ENCODE data around the gene TFCP2.

TFCP2 gene

GRCh38 chr12:51051787-51052186 is 121.1 kb downstream of the TFCP2 start:
- TF ChIP-seq, protein P1, sequence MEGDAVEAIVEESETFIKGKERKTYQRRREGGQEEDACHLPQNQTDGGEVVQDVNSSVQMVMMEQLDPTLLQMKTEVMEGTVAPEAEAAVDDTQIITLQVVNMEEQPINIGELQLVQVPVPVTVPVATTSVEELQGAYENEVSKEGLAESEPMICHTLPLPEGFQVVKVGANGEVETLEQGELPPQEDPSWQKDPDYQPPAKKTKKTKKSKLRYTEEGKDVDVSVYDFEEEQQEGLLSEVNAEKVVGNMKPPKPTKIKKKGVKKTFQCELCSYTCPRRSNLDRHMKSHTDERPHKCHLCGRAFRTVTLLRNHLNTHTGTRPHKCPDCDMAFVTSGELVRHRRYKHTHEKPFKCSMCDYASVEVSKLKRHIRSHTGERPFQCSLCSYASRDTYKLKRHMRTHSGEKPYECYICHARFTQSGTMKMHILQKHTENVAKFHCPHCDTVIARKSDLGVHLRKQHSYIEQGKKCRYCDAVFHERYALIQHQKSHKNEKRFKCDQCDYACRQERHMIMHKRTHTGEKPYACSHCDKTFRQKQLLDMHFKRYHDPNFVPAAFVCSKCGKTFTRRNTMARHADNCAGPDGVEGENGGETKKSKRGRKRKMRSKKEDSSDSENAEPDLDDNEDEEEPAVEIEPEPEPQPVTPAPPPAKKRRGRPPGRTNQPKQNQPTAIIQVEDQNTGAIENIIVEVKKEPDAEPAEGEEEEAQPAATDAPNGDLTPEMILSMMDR (IDR thresholded peaks at IDR 0.05; ENCODE audit: low read depth, low read length) = no peak
- no peak overlapping the region for H3K4me3 ChIP-seq (replicated peaks in 1 of 2; ENCODE audit: low read depth in 2 of 2, low read length in 2 of 2)
- DNase-seq (ENCODE audit: low read depth in 2 of 2) = no peak

- H3K4me3 ChIP-seq (replicated peaks in 1 of 2; ENCODE audit: low read depth in 2 of 2, low read length in 2 of 2) = peak overlapping the region in 1 of 2 donors; percentile 9
- no peak for DNase-seq (ENCODE audit: low read depth in 2 of 2)
- TF ChIP-seq, protein P1 (IDR thresholded peaks at IDR 0.05; ENCODE audit: low read depth, low read length) = no peak
Measured at GRCh38 chr12:51049525-51049924, 123.4 kb downstream of the TFCP2 start.

DNA sequence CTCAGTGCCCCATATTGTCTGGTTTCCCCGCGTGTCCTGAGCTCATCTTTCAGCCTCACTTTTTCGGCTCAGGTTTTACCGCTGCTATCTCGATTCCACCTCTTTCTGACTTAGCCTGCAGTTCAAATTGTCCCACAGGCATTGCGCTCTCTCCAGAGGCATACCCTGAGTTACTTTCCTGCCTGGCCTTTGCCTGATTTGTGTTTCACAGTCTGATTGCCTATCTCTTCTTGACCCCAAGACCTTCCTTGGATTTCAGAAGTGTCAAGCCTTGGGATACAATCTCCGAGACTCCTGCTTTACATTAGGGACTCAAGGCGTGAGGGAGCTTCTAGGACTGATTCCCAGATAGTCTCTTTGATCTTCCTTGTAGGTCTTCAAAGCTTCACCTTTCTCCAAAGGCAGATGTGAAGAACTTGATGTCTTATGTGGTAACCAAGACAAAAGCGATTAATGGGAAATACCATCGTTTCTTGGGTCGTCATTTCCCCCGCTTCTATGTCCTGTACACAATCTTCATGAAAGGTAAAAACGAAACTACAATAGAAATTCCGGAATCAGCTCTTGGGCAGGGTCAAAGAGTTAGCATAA is 124.2 kb downstream of the TFCP2 start:
- peak overlapping the region; percentile 82 to 89 for H3K4me3 ChIP-seq (replicated peaks in 1 of 2; ENCODE audit: low read depth in 2 of 2, low read length in 2 of 2)
- TF ChIP-seq, protein P1 (IDR thresholded peaks at IDR 0.05; ENCODE audit: low read depth, low read length) = no peak
- DNase-seq (ENCODE audit: low read depth in 2 of 2) = no peak

GRCh38 chr12:51047655-51048540 is 125.0 kb downstream of the TFCP2 start, which contains the start of gene LETMD1:
LETMD1 (plus strand) TSS chr12:51048327; CDS start chr12:51048357, 30 bp downstream.
- TF ChIP-seq, protein P1 (IDR thresholded peaks at IDR 0.05; ENCODE audit: low read depth, low read length) = peak; percentile 91
- H3K4me3 ChIP-seq (replicated peaks in 1 of 2; ENCODE audit: low read depth in 2 of 2, low read length in 2 of 2) = peak within 1 kb of the TSS; percentile 82 to 89
- DNase-seq (ENCODE audit: low read depth in 2 of 2) = peak; percentile 99

Data from cardiac fibroblast (primary cell).